Activated T-cell treated with anti-CD3 and anti-CD28 coated beads for 1 hour (primary cell): ENCODE data around the gene SLAMF6.
"Not testable (repeated sequence)": the region's sequence is repeated elsewhere in the genome, so short reads cannot be mapped to it uniquely, and the experiment has no call there.

Experiments used
- DNase-seq: peaks from one replicate; pipeline ENCODE4 v3.0.0-alpha.2; 2020; ENCODE audit warnings: low read depth

The SLAMF6 gene

DNA sequence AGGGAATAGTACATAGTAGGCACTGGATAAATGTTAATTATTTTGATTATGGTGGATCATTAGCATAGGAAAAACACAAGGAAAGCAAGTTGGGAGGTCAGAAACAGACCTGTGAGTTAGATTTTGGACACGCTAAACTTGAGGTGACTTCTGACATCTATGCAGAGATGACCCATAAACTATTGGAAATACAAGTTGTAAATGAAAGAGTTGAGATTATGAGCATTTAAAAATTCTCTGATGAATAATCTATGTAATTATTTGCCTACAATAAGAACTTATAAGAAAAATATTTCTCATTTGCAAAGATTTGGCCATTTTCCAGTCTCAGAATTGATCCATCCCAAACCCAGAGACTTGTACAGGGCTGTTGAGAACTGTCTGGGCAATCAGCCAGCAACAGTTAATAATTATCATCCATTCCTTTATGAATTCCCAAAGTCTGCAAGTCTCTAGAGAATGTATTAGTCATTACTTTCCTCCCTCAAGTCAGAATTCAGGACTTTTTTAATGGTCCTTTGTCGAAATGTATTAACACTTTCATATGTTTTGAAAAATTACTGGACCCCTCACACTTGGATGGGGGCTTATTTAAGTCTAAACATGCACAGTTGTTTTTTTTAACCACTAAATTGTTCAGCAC is 19.4 kb upstream of the SLAMF6 start:
- no peak for DNase-seq

DNA sequence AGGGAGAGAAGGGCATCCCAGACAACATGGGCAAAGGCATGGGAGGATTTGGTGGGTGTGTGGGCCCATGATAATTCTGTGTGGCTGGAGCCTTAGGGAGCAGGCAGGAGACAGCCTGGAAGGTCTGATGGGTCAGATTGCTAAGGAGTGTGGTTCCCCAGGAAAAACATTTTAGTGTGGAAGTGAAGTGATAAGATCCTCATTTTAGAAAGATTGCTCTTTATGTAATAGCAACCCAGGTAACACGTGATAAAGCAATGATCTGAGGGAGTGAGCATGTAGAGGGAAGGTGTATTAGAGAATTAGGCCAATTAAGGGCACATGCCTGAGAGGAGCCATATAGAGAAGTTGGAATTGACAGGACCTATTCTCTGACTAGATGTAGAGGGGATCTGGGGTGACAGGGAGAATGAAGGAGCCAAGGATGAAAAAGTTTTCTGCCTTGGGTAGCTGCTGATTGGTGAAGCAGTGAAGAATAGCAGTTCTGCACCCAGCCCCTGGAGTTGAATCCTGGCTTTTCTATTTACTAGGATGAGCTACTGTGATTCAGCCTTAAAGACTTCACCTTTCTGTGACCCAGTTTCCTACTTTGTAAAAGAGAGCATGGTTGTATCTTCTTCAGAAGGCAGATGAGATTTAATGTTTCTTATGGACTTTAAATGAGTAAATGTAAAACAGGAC is 18.7 kb upstream of the SLAMF6 start:
- DNase-seq, result no peak

DNA sequence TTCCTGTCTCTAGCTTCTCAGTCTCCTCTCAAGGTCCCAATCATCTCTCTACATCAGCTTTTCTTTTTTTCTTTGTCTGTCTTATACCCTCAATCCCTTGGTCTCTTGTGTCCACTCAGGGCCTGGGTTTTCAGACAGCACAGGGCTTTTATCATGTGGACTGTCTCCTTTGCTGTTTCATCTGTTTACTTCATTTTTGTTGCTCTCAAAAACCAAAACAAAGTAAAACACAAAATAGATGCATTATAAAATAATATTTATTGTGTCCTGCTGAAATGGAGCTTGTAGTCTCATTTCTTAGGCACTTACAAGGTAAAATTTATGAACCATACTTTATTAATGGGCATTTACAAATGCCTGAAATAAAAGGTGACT is 17.8 kb upstream of the SLAMF6 start:
- no peak for DNase-seq

DNA sequence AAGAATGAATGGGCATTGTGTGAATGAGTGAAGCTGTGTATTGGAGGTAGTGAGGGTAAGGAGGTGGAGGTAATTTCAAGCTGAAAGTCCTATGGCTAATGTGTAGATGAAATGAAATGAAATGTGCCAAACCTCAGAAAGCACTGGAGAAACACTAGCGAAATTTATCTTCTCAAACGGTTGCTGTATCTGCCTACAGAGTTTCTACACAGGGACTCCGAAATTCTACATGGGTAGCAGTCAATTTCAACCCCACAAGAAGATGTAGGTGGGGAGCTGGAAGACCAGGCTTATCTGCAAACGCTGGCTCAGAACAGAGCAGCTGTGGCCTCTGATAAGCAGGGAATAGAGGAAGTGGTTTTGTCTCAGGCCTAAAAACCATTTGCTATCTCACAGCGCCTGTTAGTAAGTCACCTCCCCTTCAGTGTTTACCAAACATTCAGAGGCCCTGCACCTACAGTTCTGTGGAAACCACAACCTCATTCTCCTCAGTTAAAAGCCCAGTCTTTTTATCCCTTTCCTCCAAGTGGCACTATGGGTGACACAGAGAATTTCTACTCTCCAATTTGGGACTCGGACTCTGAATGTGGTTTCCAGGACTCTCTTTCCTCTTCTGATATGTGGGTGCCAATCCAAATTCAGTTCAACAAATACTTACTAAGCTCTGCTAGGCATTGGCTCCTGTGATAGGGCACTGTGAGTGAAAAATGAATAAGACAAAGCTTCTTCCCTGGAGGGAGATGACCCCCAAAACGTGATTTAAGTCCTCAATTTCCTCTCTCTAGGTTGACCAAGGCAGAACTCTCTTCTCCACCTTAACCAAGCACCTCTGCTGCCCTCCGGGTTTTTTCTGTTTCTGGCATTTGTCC is 17.2 kb upstream of the SLAMF6 start:
- DNase-seq, result peak; percentile 12

- no peak for DNase-seq
Measured at GRCh38 chr1:160539684-160539989, 16.6 kb upstream of the SLAMF6 start.

DNA sequence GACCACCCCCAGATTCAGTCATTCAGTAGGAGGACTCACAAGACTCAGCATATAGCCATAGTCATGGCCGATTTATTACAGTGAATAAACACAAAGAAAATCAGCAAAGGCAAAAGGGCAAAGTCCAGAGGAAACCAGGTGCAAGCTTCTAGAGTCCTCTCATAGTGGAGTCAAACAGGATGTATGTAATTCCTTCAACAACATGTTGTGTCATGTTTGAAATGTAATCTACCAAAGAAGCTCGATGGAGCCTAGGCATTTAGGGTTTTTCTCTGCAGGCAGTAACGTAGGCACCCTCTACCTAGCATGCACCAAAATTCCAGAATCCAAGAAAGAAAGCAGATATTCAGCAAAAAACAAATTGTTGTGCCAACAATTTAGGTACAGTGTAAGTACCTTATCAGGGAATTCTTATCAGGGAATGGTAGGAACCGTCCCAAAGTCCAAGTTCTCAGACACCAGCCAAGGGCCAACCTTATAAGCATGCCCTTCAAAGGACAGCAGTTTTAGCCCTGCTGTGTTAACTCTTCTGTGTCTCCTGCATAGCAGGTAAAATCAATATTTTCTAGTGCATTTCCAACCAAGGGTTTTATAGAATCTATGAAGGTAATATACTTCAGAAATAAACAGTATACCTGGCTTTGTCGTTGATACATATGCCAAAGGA is 16.1 kb upstream of the SLAMF6 start:
- no peak for DNase-seq

DNA sequence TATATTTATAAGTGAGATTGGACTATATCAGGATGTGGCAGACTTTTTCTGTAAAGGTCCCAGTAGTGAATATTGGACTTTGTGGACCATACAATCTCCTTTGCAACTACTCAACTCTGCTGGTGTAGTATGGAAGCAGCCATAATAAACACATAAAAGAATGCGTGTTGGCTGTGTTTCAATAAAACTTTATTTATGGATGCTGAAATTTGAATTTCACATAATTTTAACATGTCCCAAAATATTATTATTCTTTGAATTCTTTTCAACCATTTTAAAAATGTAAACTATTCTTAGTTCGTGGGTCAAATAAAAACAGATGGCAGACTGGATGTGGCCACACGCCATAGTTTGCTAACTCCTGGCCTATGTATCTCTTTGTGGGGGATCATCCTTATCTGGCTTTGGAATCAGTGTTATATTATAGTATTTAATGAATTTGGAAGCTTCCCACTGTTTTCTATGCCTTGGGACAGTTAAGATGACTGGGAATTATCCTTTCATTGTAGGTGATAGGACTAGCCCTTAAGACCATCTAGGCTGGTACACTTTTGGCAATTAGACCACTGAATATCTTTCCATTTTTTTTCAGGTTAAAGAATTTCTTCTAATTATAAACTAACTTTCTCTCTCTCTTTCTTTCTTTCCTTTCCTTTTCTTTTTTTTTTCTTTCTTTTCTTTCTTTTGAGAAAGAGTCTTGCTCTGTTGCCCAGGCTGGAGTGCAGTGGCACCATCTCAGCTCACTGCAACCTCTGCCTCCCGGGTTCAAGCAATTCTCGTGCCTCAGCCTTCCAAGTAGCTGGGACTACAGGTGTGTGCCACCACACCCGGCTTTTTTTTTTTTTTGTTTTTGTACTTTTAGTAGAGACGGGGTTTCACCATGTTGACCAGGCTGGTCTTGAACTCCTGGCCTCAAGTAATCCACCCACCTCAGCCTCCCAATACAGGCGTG is 14.9 kb upstream of the SLAMF6 start:
- no peak for DNase-seq

DNA sequence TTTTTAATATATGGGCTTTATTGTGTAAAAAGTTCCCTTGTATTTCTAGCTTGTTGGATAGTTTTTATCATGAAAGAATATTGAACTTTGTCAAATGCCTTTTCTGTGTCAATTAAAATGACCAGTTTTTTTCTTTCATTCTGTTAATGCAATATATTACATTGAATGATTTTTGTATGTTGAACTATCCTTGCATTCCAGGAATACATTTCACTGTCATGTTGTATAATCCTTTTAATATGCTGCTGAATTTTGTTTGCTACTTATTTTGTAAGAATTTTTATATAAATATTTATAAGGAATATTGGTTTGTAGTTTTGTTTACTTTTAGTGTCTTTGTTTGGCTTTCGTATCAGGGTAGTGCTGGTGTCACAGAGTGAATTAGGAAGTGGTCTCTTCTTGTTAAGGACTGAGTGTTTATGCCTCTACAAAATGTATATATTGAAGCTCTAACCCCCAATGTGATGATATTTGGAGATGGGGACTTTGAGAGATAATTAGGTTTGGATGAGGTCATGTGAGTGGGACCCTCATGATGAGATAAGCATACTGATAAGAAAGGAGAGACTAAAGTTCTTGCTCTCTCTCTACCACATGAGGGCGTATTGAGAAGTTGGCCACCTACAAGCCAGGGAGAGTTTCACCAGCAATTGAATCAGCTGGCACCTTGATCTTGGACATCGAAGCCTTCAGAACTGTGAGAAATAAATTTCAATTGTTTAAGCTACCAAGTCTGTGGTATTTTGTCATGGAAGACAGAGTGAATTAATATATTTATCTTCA is 12.0 kb upstream of the SLAMF6 start:
- no peak for DNase-seq

DNA sequence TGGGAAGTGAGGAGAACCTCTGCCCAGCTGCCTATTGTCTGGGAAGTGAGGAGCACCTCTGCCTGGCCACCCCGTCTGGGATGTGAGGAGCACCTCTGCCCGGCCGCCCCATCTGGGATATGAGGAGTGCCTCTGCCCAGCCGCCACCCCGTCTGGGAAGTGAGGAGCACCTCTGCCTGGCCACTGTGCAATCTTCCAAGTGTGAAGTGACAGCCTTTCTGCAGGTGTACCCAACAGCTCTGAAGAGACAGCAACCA is 9.4 kb upstream of the SLAMF6 start:
- DNase-seq, result not testable (repeated sequence)

DNA sequence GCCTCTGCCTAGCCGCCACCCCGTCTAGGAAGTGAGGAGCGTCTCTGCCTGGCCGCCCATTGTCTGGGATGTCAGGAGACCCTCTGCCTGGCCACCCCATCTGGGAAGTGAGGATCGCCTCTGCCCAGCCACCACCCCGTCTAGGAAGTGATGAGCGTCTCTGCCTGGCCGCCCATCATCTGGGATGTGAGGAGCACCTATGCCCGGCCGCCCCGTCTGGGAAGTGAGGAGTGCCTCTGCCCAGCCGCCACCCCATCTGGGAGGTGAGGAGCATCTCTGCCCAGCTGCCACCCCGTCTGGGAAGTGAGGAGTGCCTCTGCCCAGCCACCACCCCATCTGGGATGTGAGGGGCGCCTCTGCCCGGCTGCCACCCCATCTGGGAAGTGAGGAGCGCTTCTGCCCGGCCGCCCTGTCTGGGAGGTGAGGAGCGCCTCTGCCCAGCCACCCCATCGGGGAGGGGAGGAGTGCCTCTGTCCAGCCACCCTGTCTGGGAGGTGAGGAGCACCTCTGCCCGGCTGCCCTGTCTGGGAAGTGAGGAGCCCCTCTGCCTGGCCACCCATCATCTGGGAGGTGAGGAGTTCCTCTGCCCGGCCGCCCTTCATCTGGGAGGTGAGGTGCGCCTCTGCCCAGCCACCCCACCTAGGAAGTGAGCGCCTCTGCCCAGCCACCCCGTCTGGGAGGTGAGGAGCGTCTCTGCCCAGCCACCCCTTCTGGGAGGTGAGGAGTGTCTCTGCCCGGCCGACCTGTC is 8.9 kb upstream of the SLAMF6 start:
- not testable (repeated sequence) for DNase-seq

GRCh38 chr1:160529401-160529952 is 6.4 kb upstream of the SLAMF6 start:
- DNase-seq, result not testable (repeated sequence)

DNA sequence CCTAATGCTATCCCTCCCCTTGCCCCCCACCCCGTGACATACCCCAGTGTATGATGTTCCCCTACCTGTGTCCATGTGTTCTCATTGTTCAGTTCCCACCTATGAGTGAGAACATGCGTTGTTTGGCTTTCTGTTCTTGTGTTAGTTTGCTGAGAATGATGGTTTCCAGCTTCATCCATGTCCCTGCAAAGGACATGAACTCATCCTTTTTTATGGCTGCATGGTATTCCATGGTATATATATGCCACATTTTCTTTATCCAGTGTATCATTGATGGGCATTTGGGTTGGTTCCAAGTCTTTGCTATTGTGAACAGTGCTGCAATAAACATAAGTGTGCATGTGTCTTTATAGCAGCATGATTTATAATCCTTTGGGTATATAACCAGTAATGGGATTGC is 734 bp upstream of the SLAMF6 start:
- DNase-seq, result not testable (repeated sequence)

GRCh38 chr1:160522136-160522535 is 919 bp downstream of the SLAMF6 start:
- no peak for DNase-seq

GRCh38 chr1:160521554-160521953 is 1.5 kb downstream of the SLAMF6 start:
- no peak for DNase-seq

DNA sequence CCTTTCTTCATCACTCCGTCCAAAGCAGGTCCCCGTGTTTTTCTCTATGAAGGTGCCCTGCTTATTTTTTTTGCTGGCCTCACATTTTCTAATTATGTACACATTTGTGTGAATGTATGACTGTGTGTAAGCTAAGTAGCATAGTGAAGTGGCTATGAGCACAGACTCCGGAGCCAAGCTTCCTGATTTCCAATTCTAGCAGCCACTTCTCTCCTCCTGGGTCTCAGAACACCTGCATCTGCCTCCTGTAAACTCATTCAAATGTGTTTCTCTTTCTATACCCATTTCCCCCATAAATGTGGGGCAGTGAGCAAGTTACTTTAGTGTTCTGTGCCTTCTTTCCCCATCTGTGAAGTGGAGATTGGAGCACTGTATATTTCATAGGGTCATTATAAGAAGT is 2.1 kb downstream of the SLAMF6 start:
- DNase-seq, result no peak

DNA sequence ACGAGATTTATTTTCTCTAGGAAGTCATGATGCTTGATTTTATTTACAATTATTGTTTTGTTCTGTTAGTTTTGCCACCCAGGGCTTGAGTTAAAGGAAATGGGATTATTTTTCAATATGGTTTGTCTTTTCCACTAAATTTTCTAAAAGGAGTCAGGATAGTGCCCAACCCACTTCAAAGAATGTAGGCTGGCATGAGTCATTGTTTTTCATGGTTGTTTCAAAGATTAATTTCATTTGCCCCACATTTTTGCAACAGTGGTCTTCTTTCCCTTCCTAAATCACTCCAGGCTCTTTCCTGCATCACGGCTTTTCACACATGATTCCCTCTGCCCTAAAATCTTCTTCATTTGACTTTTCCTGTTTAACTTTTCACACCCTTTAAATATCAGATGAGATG is 2.5 kb downstream of the SLAMF6 start:
- DNase-seq, result no peak

DNA sequence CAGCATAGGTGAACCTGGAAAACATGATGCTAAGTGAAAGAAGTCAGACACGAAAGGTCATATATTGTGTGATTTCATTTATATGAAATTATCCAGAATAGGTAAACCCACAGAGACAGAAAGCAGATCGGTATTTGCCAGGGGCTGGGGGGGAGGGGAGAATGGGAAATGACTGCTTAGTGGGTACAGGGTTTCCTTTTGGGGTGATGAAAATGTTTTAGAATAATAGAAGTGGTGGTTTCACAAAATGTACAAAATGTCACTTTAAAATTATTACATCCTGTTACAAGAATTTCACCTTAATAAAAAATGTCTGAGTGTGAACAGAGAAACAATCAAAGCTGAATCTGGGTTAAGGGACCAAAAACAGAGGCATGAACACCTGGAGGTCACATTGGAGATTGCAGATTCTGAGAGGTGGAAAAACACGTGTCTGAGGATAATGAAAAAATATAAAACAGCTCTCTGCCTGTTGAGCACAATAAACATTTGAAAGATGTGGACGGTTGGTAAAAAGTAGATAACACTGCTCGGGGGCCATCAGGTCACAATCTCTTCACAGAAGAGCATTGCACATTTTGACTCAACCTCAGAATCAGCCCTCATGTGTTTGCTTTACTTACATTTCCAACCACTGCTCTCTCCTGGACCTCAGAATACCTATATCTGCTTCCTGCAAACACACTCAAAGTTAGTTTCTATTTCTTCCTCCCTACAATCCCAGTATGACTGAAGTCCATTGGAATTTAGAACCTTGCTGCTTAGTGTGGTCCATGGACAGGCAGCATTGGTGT is 3.2 kb downstream of the SLAMF6 start:
- no peak for DNase-seq

- DNase-seq, result not testable (repeated sequence)
Measured at GRCh38 chr1:160517519-160517918, 5.5 kb downstream of the SLAMF6 start.

GRCh38 chr1:160515908-160516307 is 7.1 kb downstream of the SLAMF6 start:
- not testable (repeated sequence) for DNase-seq
